GM23338 (cell line): ENCODE data around the gene ADAM15. TPM values are rescaled to one million over a fixed set of nuclear protein-coding genes. Genes with fewer than 3 reads are reported as not detected.

Experiments used
- ATAC-seq: fragments of 200-7000 bp; cut with Tn5 transposase; 3 replicates; pipeline ENCODE4 v1.9.1; 2020
- DNase-seq: peaks from one replicate; pipeline ENCODE4 v3.0.0-alpha.2; 2015; ENCODE audit warnings: low spot score
- H2AFZ ChIP-seq: fragments of 200-600 bp; sonication (generic); 2 replicates; pipeline ENCODE4 v1.8.0; 2016; ENCODE audit warnings: antibody characterized with exemption, mild to moderate bottlenecking, moderate library complexity
- H3F3A ChIP-seq: fragments of 200-600 bp; sonication (generic); replicated peaks from 2 replicates; pipeline ENCODE4 v1.8.0; 2017; ENCODE audit warnings: antibody characterized with exemption, mixed run types, low read depth
- H3K27ac ChIP-seq: fragments of 200-600 bp; sonication (generic); 2 replicates; pipeline ENCODE4 v1.6.1; 2016; ENCODE audit warnings: low read depth
- H3K27me3 ChIP-seq: fragments of 200-600 bp; sonication (generic); 2 replicates; pipeline ENCODE4 v1.8.0; 2016; ENCODE audit warnings: mild to moderate bottlenecking, mixed run types, moderate library complexity; ENCODE audit not compliant: insufficient read depth
- H3K36me3 ChIP-seq: fragments of 200-600 bp; sonication (generic); 2 replicates; pipeline ENCODE4 v1.8.0; 2016; ENCODE audit warnings: mild to moderate bottlenecking; ENCODE audit not compliant: insufficient read depth
- H3K4me1 ChIP-seq: fragments of 200-600 bp; sonication (generic); 2 replicates; pipeline ENCODE4 v1.8.0; 2016; ENCODE audit warnings: mild to moderate bottlenecking, moderate library complexity; ENCODE audit not compliant: insufficient read depth
- H3K4me2 ChIP-seq: fragments of 200-600 bp; sonication (generic); 2 replicates; pipeline ENCODE4 v1.7.1; 2017; ENCODE audit warnings: mixed run types
- H3K4me3 ChIP-seq: fragments of 200-600 bp; sonication (generic); 2 replicates; pipeline ENCODE4 v1.6.1; 2016; ENCODE audit warnings: mixed run types
- H3K79me2 ChIP-seq: fragments of 200-600 bp; sonication (generic); replicated peaks from 2 replicates; pipeline ENCODE4 v1.8.0; 2017; ENCODE audit warnings: mild to moderate bottlenecking; ENCODE audit not compliant: insufficient read depth
- H3K9me2 ChIP-seq: fragments of 200-600 bp; sonication (generic); 2 replicates; pipeline ENCODE4 v1.8.0; 2017; ENCODE audit not compliant: insufficient read depth
- H4K20me1 ChIP-seq: fragments of 200-600 bp; sonication (generic); replicated peaks from 2 replicates; pipeline ENCODE4 v1.8.0; 2017; ENCODE audit warnings: mild to moderate bottlenecking; ENCODE audit not compliant: insufficient read depth
- H3K27ac Mint-ChIP-seq: 2 replicates; pipeline ENCODE4 v1.8.0; 2020; ENCODE audit warnings: inconsistent platforms, mild to moderate bottlenecking, moderate library complexity, mixed read lengths
- H3K27me3 Mint-ChIP-seq: 3 replicates; pipeline ENCODE4 v1.8.0; 2022; ENCODE audit warnings: low read depth, mild to moderate bottlenecking, moderate library complexity, mixed read lengths, inconsistent platforms; ENCODE audit not compliant: insufficient read depth, poor library complexity
- H3K36me3 Mint-ChIP-seq: 3 replicates; pipeline ENCODE4 v1.8.0; 2021; ENCODE audit warnings: low read depth, mild to moderate bottlenecking, inconsistent platforms, moderate library complexity, mixed read lengths
- H3K4me1 Mint-ChIP-seq: 3 replicates; pipeline ENCODE4 v1.8.0; 2020; ENCODE audit warnings: mild to moderate bottlenecking, inconsistent platforms, mixed read lengths
- H3K4me3 Mint-ChIP-seq: 3 replicates; pipeline ENCODE4 v1.8.0; 2021; ENCODE audit warnings: moderate library complexity, mild to moderate bottlenecking, inconsistent platforms, mixed read lengths
- H3K9me3 Mint-ChIP-seq: 3 replicates; pipeline ENCODE4 v1.8.0; 2020; ENCODE audit warnings: moderate library complexity, mild to moderate bottlenecking, inconsistent platforms, mixed read lengths
- CREB1 ChIP-seq: fragments of 250-450 bp; sonication (Bioruptor Pico); IDR thresholded peaks from 2 replicates; pipeline ENCODE4 v1.5.0; 2020; ENCODE audit warnings: low read depth, mild to moderate bottlenecking, moderate library complexity
- ETS1 ChIP-seq: IDR thresholded peaks from 2 replicates; pipeline ENCODE4 v1.6.1; 2016; ENCODE audit warnings: antibody characterized with exemption
- EZH2 ChIP-seq: fragments of 200-600 bp; sonication (generic); IDR thresholded peaks from one replicate; pipeline ENCODE4 v1.8.0; 2017; ENCODE audit warnings: antibody characterized with exemption, mild to moderate bottlenecking, low read depth; ENCODE audit not compliant: unreplicated experiment
- EZH2phosphoT487 ChIP-seq: fragments of 200-600 bp; sonication (generic); IDR thresholded peaks from one replicate; pipeline ENCODE4 v1.8.1; 2018; ENCODE audit warnings: antibody characterized with exemption; ENCODE audit not compliant: unreplicated experiment
- NANOG ChIP-seq: IDR thresholded peaks from 2 replicates; pipeline ENCODE4 v1.6.1; 2016; ENCODE audit warnings: antibody characterized with exemption, borderline replicate concordance
- REST ChIP-seq: IDR thresholded peaks from one replicate; pipeline ENCODE4 v1.6.1; 2018; ENCODE audit warnings: antibody characterized with exemption; ENCODE audit not compliant: unreplicated experiment
- STAT1 ChIP-seq: IDR thresholded peaks from one replicate; pipeline ENCODE4 v1.6.1; 2016; ENCODE audit warnings: antibody characterized with exemption; ENCODE audit not compliant: unreplicated experiment
- ZNF331 ChIP-seq: fragments of 250-450 bp; sonication (Bioruptor Pico); IDR thresholded peaks from 2 replicates; pipeline ENCODE4 v1.5.0; 2020; ENCODE audit warnings: low read depth, mild to moderate bottlenecking, moderate library complexity
- ZNF462 ChIP-seq: fragments of 250-450 bp; sonication (Bioruptor Pico); IDR thresholded peaks from 2 replicates; pipeline ENCODE4 v1.5.0; 2020; ENCODE audit warnings: mild to moderate bottlenecking, moderate library complexity
- polyA plus RNA-seq: library from polyadenylated mRNA; unstranded; fragments of >200 nt; fragmentation: Nextera tagmentation; extraction: Ambion mirVana; gene quantifications from 2 replicates; pipeline ENCODE4 v1.2.1, GENCODE V29; 2016
- total RNA-seq: library from RNA; depleted of rRNA; stranded (reverse); fragments of >200 nt; shearing (Covaris generic); gene quantifications from 2 replicates; pipeline ENCODE4 v1.2.3, GENCODE V29; 2014

The ADAM15 gene
- total and polyA plus RNA-seq, 2 experiments from 2014 or later = 24.2 to 31.1 TPM

- Histone ChIP-seq H3K27me3 (no peaks in the 10 kb centered on the region), H3K9me2 (no peaks in the 10 kb centered on the region), H3K79me2 (no peaks in the 10 kb centered on the region), H3F3A (no peaks in the 10 kb centered on the region), H3K4me1 (no peaks in the 10 kb centered on the region; the same call in 1 of the 2 replicates), H3K36me3 (no peaks in the 10 kb centered on the region), H2AFZ (no peak overlapping the region), H4K20me1 (no peaks in the 10 kb centered on the region), H3K4me2 (no peak overlapping the region), H3K27ac (no peak overlapping the region), H3K4me3 (no peak overlapping the region)
- no peaks in the 10 kb centered on the region for H3K36me3 Mint-ChIP-seq
- peaks cover 20% of the 10 kb centered on the region for H3K27me3 Mint-ChIP-seq
- TF ChIP-seq EZH2phosphoT487 (no peak), EZH2 (no peak), ETS1 (no peak), CREB1 (CRISPR knock-in tag) (no peak), STAT1 (no peak), REST (no peak), ZNF331 (no peak)
- no peak for DNase-seq
- H3K9me3 Mint-ChIP-seq = no peaks in the 10 kb centered on the region
- no peak overlapping the region for H3K27ac Mint-ChIP-seq
- H3K4me1 Mint-ChIP-seq = peaks cover 5% of the 10 kb centered on the region
- no peak for ATAC-seq
- no peak overlapping the region for H3K4me3 Mint-ChIP-seq
These were observed 21.4 kb upstream of the ADAM15 start for GRCh38 chr1:155029513-155030242.

GRCh38 chr1:155030243-155030795 lies 20.8 kb upstream of the ADAM15 start:
- H3K4me1 Mint-ChIP-seq = peaks cover 5% of the 10 kb centered on the region
- TF ChIP-seq ZNF462 (CRISPR knock-in tag) = no peak
- no peak for TF ChIP-seq CREB1 (CRISPR knock-in tag)
- TF ChIP-seq EZH2phosphoT487 = no peak
- TF ChIP-seq NANOG = no peak
- TF ChIP-seq EZH2 = no peak

More at GRCh38 chr1:155030243-155030795, 20.8 kb upstream of the ADAM15 start:
- H3K4me3 ChIP-seq = no peak overlapping the region
- H3F3A ChIP-seq = no peaks in the 10 kb centered on the region
- no peak for DNase-seq
- no peak overlapping the region for H3K27ac ChIP-seq
- no peaks in the 10 kb centered on the region for H3K36me3 ChIP-seq
- no peaks in the 10 kb centered on the region for H3K36me3 Mint-ChIP-seq
- H3K79me2 ChIP-seq = no peaks in the 10 kb centered on the region
- no peak overlapping the region for H3K4me2 ChIP-seq
- no peak overlapping the region for H3K27ac Mint-ChIP-seq
- H3K27me3 ChIP-seq = no peaks in the 10 kb centered on the region
- no peak overlapping the region for H2AFZ ChIP-seq
- no peaks in the 10 kb centered on the region; the same call in 1 of the 2 replicates for H3K4me1 ChIP-seq
- no peaks in the 10 kb centered on the region for H3K9me3 Mint-ChIP-seq
- H3K4me3 Mint-ChIP-seq = no peak overlapping the region
- no peaks in the 10 kb centered on the region for H4K20me1 ChIP-seq
- ATAC-seq = no peak
- H3K9me2 ChIP-seq = no peaks in the 10 kb centered on the region
- peaks cover 18% of the 10 kb centered on the region for H3K27me3 Mint-ChIP-seq
